Naive B cell (primary cell): ENCODE data around the gene GTF3C5. TPM values are rescaled to one million over a fixed set of nuclear protein-coding genes. Genes with fewer than 3 reads are reported as not detected.
A peak's percentile ranks its signal among the peaks of the same experiment; 100 is the strongest.

ENCODE experiments used
- ATAC-seq, 2 donors: fragments of 150-1000 bp; cut with Tn5 transposase; 2 replicates each; pipeline ENCODE4 v1.10.0; 2021; ENCODE audit warnings: low read depth in 2 of 2, mild to moderate bottlenecking in 2 of 2, moderate library complexity in 2 of 2
- DNase-seq: peaks from one replicate; pipeline ENCODE4 v3.0.0; 2022
- H3K27ac Mint-ChIP-seq, 6 donors: one replicate each; pipeline ENCODE4 v1.8.0; 2020 to 2022; ENCODE audit warnings: mild to moderate bottlenecking in 6 of 6, mixed read lengths in 6 of 6, moderate library complexity in 5 of 6, inconsistent platforms in 2 of 6
- H3K27me3 Mint-ChIP-seq, 3 donors: one replicate each; pipeline ENCODE4 v1.8.0; 2021 to 2022; ENCODE audit warnings: mixed read lengths in 3 of 3, mild to moderate bottlenecking in 1 of 3
- H3K36me3 Mint-ChIP-seq, 2 donors: one replicate each; pipeline ENCODE4 v1.8.0; 2020 to 2022; ENCODE audit warnings: mixed read lengths in 2 of 2, inconsistent platforms in 1 of 2, mild to moderate bottlenecking in 1 of 2
- H3K4me1 Mint-ChIP-seq, 3 donors: one replicate each; pipeline ENCODE4 v1.8.0; 2020 to 2022; ENCODE audit warnings: mixed read lengths in 3 of 3, inconsistent platforms in 1 of 3, mild to moderate bottlenecking in 1 of 3, moderate library complexity in 1 of 3
- H3K4me3 Mint-ChIP-seq, 8 donors: one replicate each; pipeline ENCODE4 v1.8.0; 2020 to 2022; ENCODE audit warnings: mild to moderate bottlenecking in 8 of 8, mixed read lengths in 8 of 8, moderate library complexity in 8 of 8, inconsistent platforms in 2 of 8
- H3K9me3 Mint-ChIP-seq, 7 donors: one replicate each; pipeline ENCODE4 v1.8.0; 2020 to 2022; ENCODE audit warnings: mixed read lengths in 7 of 7, mild to moderate bottlenecking in 5 of 7, inconsistent platforms in 2 of 7, moderate library complexity in 1 of 7
- polyA plus RNA-seq, 6 donors: library from polyadenylated mRNA; unstranded; fragments of 300-500 nt; fragmentation: Illumina TruSeq; gene quantifications; one replicate each; pipeline ENCODE4 v1.2.3, GENCODE V29; 2021; ENCODE audit warnings: low read depth in 6 of 6

GTF3C5 gene
- polyA plus RNA-seq, 6 donors from 2014 or later, result 22.3 to 44.2 (median 32.7) TPM

DNA sequence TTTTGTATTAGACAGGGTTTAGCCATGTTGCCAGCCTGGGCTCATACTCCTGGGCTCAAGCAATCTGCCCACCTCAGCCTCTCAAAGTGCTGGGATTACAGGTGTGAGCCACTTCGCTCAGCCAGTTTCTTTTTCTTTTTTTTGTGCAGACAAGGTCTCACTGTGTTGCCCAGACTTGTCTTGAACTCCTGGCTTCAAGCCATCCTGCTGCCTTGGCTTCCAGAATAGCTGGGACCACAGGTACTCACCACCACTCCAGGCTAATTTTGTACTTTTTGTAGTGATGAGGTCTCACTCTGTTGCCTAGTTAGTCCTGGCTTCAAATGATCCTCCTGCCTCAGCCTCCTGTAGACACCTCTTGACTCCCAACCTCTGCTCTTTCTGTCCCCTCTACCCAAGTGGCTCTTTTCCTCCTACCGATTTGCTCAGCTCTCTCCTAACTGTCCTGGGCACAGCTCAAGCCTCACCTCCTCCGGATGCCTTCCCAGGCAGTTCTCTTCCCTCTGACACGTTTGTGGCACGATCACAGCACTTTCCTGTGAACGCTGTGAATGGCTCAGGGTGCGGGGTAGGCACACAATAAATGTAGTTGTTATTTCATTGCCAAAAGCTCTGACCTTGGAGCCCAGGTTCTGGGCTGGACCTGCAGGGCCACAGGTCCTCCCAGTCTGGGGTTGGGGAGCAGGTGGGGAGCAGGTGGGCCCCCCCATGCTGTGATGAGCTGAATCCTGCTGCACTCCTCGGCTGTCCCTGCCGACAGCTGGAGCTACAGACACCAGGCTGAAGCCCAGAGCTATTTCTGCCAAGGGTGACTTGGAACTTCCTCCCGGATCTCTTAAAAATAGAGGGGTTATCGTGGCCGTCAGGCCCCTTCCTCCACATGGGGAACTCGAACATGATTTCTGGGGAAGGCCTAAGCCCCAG lies 28.4 kb upstream of the GTF3C5 start:
- DNase-seq, result no peak
- H3K36me3 Mint-ChIP-seq, result peaks cover 0 to 8% of the 10 kb centered on the region in 2 donors
- ATAC-seq, result no peak
- H3K4me3 Mint-ChIP-seq, result peak overlapping the region in 1 of 8 donors; percentile 54
- H3K4me1 Mint-ChIP-seq, result peaks cover 0 to 5% (median 5%) of the 10 kb centered on the region in 3 donors
- H3K27me3 Mint-ChIP-seq, result peaks cover 15 to 66% (median 49%) of the 10 kb centered on the region in 3 donors
- H3K27ac Mint-ChIP-seq, result no peak overlapping the region
- peaks cover 0 to 4% (median 0%) of the 10 kb centered on the region in 7 donors for H3K9me3 Mint-ChIP-seq

DNA sequence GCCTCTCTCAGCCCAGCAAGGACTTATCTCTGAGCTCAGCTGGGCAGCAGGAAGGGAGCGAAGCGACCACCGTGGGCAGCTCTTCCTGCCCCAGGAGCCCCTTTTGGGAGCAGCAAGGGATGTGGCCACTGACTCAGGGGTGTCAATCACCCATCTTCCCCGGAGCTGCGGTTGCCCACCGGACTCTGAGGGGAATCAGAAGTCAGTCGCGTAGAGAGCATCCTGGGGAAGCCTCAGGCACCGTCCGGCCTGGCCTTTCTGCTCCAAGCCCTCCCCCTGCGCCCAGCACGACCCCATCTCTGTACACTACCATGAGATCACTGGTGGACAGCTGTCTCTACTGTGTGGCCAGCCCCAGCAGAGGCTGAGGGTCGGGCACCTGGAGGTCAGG lies 27.7 kb upstream of the GTF3C5 start:
- peaks cover 0 to 4% (median 0%) of the 10 kb centered on the region in 7 donors for H3K9me3 Mint-ChIP-seq
- no peak overlapping the region for H3K27ac Mint-ChIP-seq
- ATAC-seq, result no peak
- DNase-seq, result no peak
- H3K36me3 Mint-ChIP-seq, result peaks cover 0 to 8% of the 10 kb centered on the region in 2 donors
- H3K27me3 Mint-ChIP-seq, result peaks cover 13 to 72% (median 51%) of the 10 kb centered on the region in 3 donors
- no peak overlapping the region for H3K4me3 Mint-ChIP-seq
- peaks cover 0 to 5% (median 5%) of the 10 kb centered on the region in 3 donors for H3K4me1 Mint-ChIP-seq

GRCh38 chr9:133003671-133004090 lies 27.1 kb upstream of the GTF3C5 start:
- Mint-ChIP-seq H3K27ac (peak overlapping the region in 1 of 6 donors; percentile 14), H3K4me3 (no peak overlapping the region), H3K4me1 (peaks cover 0 to 5% (median 5%) of the 10 kb centered on the region in 3 donors), H3K9me3 (peaks cover 0 to 4% (median 0%) of the 10 kb centered on the region in 7 donors), H3K36me3 (peaks cover 0 to 8% of the 10 kb centered on the region in 2 donors), H3K27me3 (peaks cover 13 to 78% (median 55%) of the 10 kb centered on the region in 3 donors)
- DNase-seq (no peak), ATAC-seq (no peak)

DNA sequence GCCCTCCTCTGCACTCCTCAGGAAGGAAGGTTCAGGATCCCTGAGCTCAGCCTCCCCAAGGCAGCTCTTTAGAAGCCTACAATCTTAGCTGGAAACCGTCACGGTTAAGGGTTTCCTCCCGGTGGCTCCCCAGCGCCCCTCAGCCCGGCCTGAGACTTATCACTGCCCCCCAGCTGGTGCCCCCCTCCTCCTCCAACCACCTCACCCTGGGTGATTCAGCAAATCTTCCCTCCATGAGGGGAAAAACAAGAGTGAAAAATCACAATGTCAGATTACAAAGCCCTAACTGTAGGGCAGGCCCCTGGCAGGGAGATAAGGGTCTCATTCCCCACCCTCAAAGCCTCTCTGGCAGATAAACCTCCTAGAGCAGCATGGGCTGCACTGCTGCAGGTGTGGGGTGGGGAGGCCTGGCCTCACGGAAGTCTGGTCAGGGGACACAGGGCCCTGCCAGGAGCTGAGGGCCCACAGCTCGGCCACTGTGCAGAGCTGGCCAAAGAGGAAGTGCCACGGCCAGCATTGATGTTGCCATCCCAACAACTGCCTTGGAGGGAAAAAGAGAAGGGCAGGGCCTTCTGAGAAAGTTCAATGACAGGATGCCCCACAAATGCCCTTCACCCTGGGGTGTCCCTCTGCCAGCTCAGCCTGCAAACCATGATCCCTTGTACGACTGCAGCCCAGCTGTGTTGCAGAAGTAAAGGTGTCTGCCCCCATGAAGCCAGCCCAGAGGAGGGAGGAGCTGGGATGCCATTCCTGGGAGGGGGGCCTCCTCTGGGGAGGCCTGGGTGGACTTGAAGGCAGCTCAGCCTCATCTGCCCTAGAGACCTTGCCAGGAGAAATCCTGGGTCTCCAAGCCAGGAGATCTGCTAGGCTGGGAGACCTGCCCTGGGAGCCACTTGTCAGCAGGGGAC lies 26.5 kb upstream of the GTF3C5 start:
- H3K4me3 Mint-ChIP-seq, result peak overlapping the region in 1 of 8 donors; percentile 44
- H3K9me3 Mint-ChIP-seq, result peaks cover 0 to 4% (median 1%) of the 10 kb centered on the region in 7 donors
- no peak for ATAC-seq
- H3K27ac Mint-ChIP-seq, result peak overlapping the region in 1 of 6 donors; percentile 14
- peaks cover 0 to 8% of the 10 kb centered on the region in 2 donors for H3K36me3 Mint-ChIP-seq
- no peak for DNase-seq
- peaks cover 0 to 5% (median 5%) of the 10 kb centered on the region in 3 donors for H3K4me1 Mint-ChIP-seq
- H3K27me3 Mint-ChIP-seq, result peaks cover 13 to 80% (median 55%) of the 10 kb centered on the region in 3 donors

DNA sequence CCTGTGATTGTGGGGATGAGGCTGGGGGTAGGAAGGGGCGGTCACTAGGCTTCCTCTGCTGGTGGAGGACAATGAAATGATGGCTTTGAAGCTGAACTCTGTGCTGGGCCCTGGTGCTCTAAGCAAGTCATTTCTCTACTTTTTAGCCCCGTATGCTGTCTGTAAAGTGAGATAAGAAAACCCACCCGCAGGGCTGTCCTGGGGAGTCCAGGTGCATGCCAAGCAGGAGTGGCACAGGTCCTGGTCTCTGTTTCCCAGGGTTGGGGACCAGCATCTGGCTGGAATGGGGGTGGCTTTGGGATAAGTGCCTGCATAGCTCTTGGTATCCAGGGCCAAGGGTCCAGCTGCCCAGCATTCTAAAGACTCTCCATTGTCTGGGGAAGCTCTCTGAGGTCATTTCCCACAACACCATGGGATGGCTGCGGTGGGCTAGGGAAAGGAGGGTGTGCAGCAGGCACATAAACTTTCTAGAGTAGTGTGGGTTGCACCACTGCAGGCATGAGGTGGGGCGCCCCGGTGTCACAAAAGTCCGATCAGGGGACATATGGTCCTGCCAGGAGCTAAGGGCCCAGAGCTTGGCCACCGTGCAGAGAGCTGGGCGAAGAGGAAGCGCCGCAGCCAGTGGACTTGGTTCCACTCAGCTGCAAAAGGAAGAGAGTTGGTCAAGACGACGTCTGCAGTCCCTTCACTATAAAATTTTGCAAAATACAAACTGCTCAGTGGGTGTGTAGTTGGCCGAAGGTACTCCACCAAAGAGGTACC lies 25.6 kb upstream of the GTF3C5 start:
- Mint-ChIP-seq H3K9me3 (peaks cover 0 to 5% (median 2%) of the 10 kb centered on the region in 7 donors), H3K27me3 (peaks cover 13 to 73% (median 49%) of the 10 kb centered on the region in 3 donors), H3K27ac (no peak overlapping the region), H3K4me1 (peaks cover 0 to 5% (median 5%) of the 10 kb centered on the region in 3 donors), H3K36me3 (peaks cover 0 to 8% of the 10 kb centered on the region in 2 donors), H3K4me3 (no peak overlapping the region)
- no peak for ATAC-seq
- DNase-seq, result no peak

DNA sequence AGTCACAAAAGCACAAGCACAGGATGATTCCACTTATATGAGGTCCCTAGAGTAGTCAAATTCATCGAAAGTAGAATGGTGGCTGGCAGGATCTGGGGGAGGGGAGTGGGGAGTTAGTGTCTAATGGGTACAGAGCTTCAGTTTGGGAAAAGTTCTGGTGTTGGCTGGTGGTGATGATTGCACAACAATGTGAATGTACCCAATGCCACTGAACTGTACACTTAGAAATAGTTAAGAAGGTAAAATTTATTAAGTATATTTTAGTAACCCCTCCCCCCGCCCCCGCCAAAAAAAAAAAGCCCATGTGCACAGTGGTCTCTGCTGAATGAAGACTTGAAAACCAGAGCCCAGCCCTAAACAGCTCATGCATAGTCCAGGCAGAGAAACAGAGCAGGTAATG lies 24.8 kb upstream of the GTF3C5 start:
- H3K36me3 Mint-ChIP-seq, result peaks cover 0 to 8% of the 10 kb centered on the region in 2 donors
- DNase-seq (no peak), ATAC-seq (no peak)
- no peak overlapping the region for H3K4me3 Mint-ChIP-seq
- peaks cover 0 to 5% (median 5%) of the 10 kb centered on the region in 3 donors for H3K4me1 Mint-ChIP-seq
- H3K27ac Mint-ChIP-seq, result no peak overlapping the region
- H3K9me3 Mint-ChIP-seq, result peaks cover 0 to 5% (median 2%) of the 10 kb centered on the region in 7 donors
- H3K27me3 Mint-ChIP-seq, result peaks cover 11 to 72% (median 44%) of the 10 kb centered on the region in 3 donors

DNA sequence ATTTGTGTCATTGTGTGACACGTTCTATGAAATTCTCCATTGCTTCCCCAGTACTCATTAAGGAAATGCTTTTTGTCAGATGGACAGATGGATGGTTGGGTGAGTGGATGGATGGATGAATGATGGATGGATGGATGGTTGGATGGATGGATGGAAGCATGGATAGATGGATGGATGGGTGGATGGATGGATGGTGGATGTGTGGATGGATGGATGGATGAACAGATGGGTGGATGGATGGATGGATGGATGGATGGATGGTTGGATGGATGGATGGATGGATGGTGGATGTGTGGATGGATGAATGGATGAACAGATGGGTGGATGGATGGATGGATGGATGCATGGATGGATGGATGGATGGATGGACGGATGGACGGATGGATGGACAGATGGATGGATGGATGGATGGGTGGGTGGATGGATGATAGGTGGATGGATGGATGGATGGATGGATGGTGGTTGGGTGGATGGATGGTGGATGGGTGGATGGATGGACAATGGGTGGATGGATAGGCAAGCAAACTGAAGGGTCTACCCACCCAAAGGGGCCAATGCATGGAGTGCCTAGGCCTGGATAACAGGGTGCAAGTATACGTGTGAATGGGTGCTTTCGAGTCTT lies 24.0 kb upstream of the GTF3C5 start:
- Mint-ChIP-seq H3K27me3 (peaks cover 11 to 72% (median 43%) of the 10 kb centered on the region in 3 donors), H3K36me3 (peaks cover 0 to 8% of the 10 kb centered on the region in 2 donors), H3K4me3 (no peak overlapping the region)

GRCh38 chr9:133008406-133008805 lies 22.4 kb upstream of the GTF3C5 start:
- no peak for DNase-seq
- H3K4me1 Mint-ChIP-seq, result peaks cover 0 to 5% (median 5%) of the 10 kb centered on the region in 3 donors
- no peak overlapping the region for H3K4me3 Mint-ChIP-seq
- H3K9me3 Mint-ChIP-seq, result peaks cover 0 to 5% (median 4%) of the 10 kb centered on the region in 7 donors
- H3K36me3 Mint-ChIP-seq, result peaks cover 0 to 8% of the 10 kb centered on the region in 2 donors
- H3K27me3 Mint-ChIP-seq, result peaks cover 6 to 60% (median 30%) of the 10 kb centered on the region in 3 donors
- H3K27ac Mint-ChIP-seq, result peak overlapping the region in 2 of 6 donors; percentile 55 to 64
- ATAC-seq, result no peak

More for the DNA sequence above, 24.0 kb upstream of the GTF3C5 start:
- Mint-ChIP-seq H3K27ac (peak overlapping the region in 1 of 6 donors; percentile 7), H3K9me3 (peaks cover 0 to 5% (median 4%) of the 10 kb centered on the region in 7 donors), H3K4me1 (peaks cover 0 to 5% (median 5%) of the 10 kb centered on the region in 3 donors)
- DNase-seq, result no peak
- no peak for ATAC-seq

- Mint-ChIP-seq H3K4me3 (no peak overlapping the region), H3K27me3 (peaks cover 6 to 56% (median 26%) of the 10 kb centered on the region in 3 donors), H3K9me3 (peaks cover 0 to 8% (median 4%) of the 10 kb centered on the region in 7 donors), H3K36me3 (peaks cover 0 to 8% of the 10 kb centered on the region in 2 donors), H3K4me1 (peaks cover 0 to 5% (median 5%) of the 10 kb centered on the region in 3 donors), H3K27ac (no peak overlapping the region)
- ATAC-seq (no peak), DNase-seq (no peak)
These were observed 22.0 kb upstream of the GTF3C5 start for GRCh38 chr9:133008824-133009223.

GRCh38 chr9:133009906-133010582 lies 20.8 kb upstream of the GTF3C5 start:
- peaks cover 0 to 5% (median 0%) of the 10 kb centered on the region in 3 donors for H3K4me1 Mint-ChIP-seq
- no peak overlapping the region for H3K27ac Mint-ChIP-seq

GRCh38 chr9:133014696-133015095 lies 16.1 kb upstream of the GTF3C5 start:
- Mint-ChIP-seq H3K36me3 (peaks cover 0 to 11% of the 10 kb centered on the region in 2 donors), H3K9me3 (peaks cover 6 to 27% (median 21%) of the 10 kb centered on the region in 7 donors), H3K4me3 (peak overlapping the region in 1 of 8 donors; percentile 76), H3K4me1 (no peaks in the 10 kb centered on the region), H3K27ac (no peak overlapping the region), H3K27me3 (peaks cover 8 to 20% (median 13%) of the 10 kb centered on the region in 3 donors)
- no peak for DNase-seq
- no peak for ATAC-seq

More at GRCh38 chr9:133009906-133010582, 20.8 kb upstream of the GTF3C5 start:
- Mint-ChIP-seq H3K36me3 (peaks cover 0 to 16% of the 10 kb centered on the region in 2 donors), H3K4me3 (peak overlapping the region in 1 of 8 donors; percentile 68), H3K9me3 (peaks cover 4 to 17% (median 10%) of the 10 kb centered on the region in 7 donors), H3K27me3 (peaks cover 7 to 51% (median 28%) of the 10 kb centered on the region in 3 donors)
- ATAC-seq (no peak), DNase-seq (no peak)
